H1 (cell line): Measurements from ENCODE around the gene LURAP1L. TPM values are rescaled to one million over a fixed set of nuclear protein-coding genes. Genes with fewer than 3 reads are reported as not detected.

Source experiments
- CTCF ChIA-PET: fragments of 300-600 bp; sonication (Branson Sonifier 250); formaldehyde crosslinking; loops from one replicate; lab custom pipeline; 2021; ENCODE audit not compliant: partially characterized antibody; lab: Charles Lee
- POLR2A ChIA-PET: fragments of 300-600 bp; sonication (Branson Sonifier 250); formaldehyde crosslinking; loops from one replicate; lab custom pipeline; 2021; ENCODE audit warnings: inconsistent platforms; ENCODE audit not compliant: partially characterized antibody; lab: Charles Lee
- DNase-seq, 2 experiments: peaks; one replicate each; pipeline versions ENCODE4 v3.0.0 to v3.0.0-alpha.2; 2010 to 2022; ENCODE audit warnings: low spot score in 2 of 2, low read depth in 1 of 2, mixed read lengths in 1 of 2
- FAIRE-seq: peaks from 2 replicates; lab custom pipeline; 2011; peaks lifted over from hg19 to GRCh38; lab: Jason Lieb, UNC
- H2AFZ ChIP-seq: 2 replicates; pipeline ENCODE4 v1.8.1; 2012; ENCODE audit warnings: low read length, inconsistent platforms
- H2AK5ac ChIP-seq: 2 replicates; pipeline ENCODE4 v1.6.1; 2013; ENCODE audit warnings: low read depth, low read length
- H2BK120ac ChIP-seq: replicated peaks from 2 replicates; pipeline ENCODE3; 2013; ENCODE audit warnings: low read depth, low read length, inconsistent platforms
- H2BK12ac ChIP-seq: 2 replicates; pipeline ENCODE4 v1.6.1; 2013; ENCODE audit warnings: low read depth, low read length
- H2BK15ac ChIP-seq: 2 replicates; pipeline ENCODE4 v1.6.1; 2013; ENCODE audit warnings: low read length
- H2BK20ac ChIP-seq: 2 replicates; pipeline ENCODE4 v1.6.1; 2013; ENCODE audit warnings: low read length
- H2BK5ac ChIP-seq: 2 replicates; pipeline ENCODE4 v1.6.1; 2013; ENCODE audit warnings: low read depth, low read length
- H3K14ac ChIP-seq: 2 replicates; pipeline ENCODE4 v1.6.1; 2013; ENCODE audit warnings: inconsistent platforms; ENCODE audit not compliant: insufficient read length
- H3K18ac ChIP-seq: 2 replicates; pipeline ENCODE4 v1.6.1; 2013; ENCODE audit warnings: low read length; ENCODE audit errors: extremely low read depth
- H3K23ac ChIP-seq: 2 replicates; pipeline ENCODE4 v1.6.1; 2013; ENCODE audit warnings: inconsistent platforms; ENCODE audit not compliant: insufficient read length
- H3K23me2 ChIP-seq: 2 replicates; pipeline ENCODE4 v1.6.1; 2013; ENCODE audit warnings: low read depth, low read length
- H3K27ac ChIP-seq: 2 replicates; pipeline ENCODE4 v1.6.1; 2011; ENCODE audit warnings: low read depth, low read length, inconsistent platforms
- H3K27me3 ChIP-seq, 4 experiments: replicated peaks in 1 of 4; 1 replicate in 1 of 4; 2 replicates in 3 of 4; pipeline versions ENCODE4 v1.6.1 to v1.8.1; 2011 to 2013; ENCODE audit warnings: low read length in 3 of 4, mild to moderate bottlenecking in 3 of 4, inconsistent platforms in 2 of 4, mixed read lengths in 2 of 4, moderate library complexity in 1 of 4; ENCODE audit not compliant: control insufficient read depth in 3 of 4, insufficient read depth in 3 of 4; ENCODE audit errors: extremely low read depth in 1 of 4
- H3K36me3 ChIP-seq, 4 experiments: 2 replicates each; pipeline versions ENCODE4 v1.6.1 to v1.8.1; 2011 to 2013; ENCODE audit warnings: mild to moderate bottlenecking in 4 of 4, low read length in 3 of 4, moderate library complexity in 2 of 4, control low read depth in 1 of 4, inconsistent platforms in 1 of 4; ENCODE audit not compliant: insufficient read depth in 4 of 4, control insufficient read depth in 2 of 4
- H3K4ac ChIP-seq: replicated peaks from 2 replicates; pipeline ENCODE3; 2013; ENCODE audit warnings: low read length, low read depth, mixed read lengths, inconsistent platforms; ENCODE audit not compliant: insufficient read length
- H3K4me1 ChIP-seq, 4 experiments: replicated peaks in 1 of 4; 1 replicate in 1 of 4; 2 replicates in 3 of 4; pipeline versions ENCODE4 v1.6.1 to v1.8.1; 2011 to 2013; ENCODE audit warnings: low read length in 3 of 4, inconsistent platforms in 2 of 4, mixed read lengths in 1 of 4; ENCODE audit not compliant: insufficient read depth in 4 of 4, control insufficient read depth in 3 of 4
- H3K4me2 ChIP-seq, 2 experiments: 2 replicates each; pipeline versions ENCODE4 v1.6.1 to v1.8.1; 2011 to 2013; ENCODE audit warnings: low read depth in 2 of 2, low read length in 2 of 2, control low read depth in 1 of 2, inconsistent platforms in 1 of 2, mild to moderate bottlenecking in 1 of 2; ENCODE audit not compliant: insufficient read depth in 1 of 2
- H3K4me3 ChIP-seq, 4 experiments: fragments of 200-600, 300-600 bp in 1 of 4; sonication (generic), shearing (Covaris generic), sonication (Bioruptor Twin) in 1 of 4; 2 replicates each; pipeline versions ENCODE4 v1.5.1 to v1.8.1; 2011 to 2016; ENCODE audit warnings: low read length in 4 of 4, low read depth in 3 of 4, control low read depth in 2 of 4, inconsistent platforms in 2 of 4, mild to moderate bottlenecking in 2 of 4, mixed read lengths in 1 of 4, moderate library complexity in 1 of 4; ENCODE audit not compliant: insufficient read depth in 2 of 4; ENCODE audit errors: extremely low read depth in 1 of 4
- H3K56ac ChIP-seq: replicated peaks from 2 replicates; pipeline ENCODE3; 2013; ENCODE audit warnings: low read depth, mild to moderate bottlenecking, mixed read lengths, low read length, inconsistent platforms; ENCODE audit not compliant: insufficient read length
- H3K79me1 ChIP-seq: 2 replicates; pipeline ENCODE4 v1.6.1; 2013; ENCODE audit warnings: low read depth, low read length, control low read depth
- H3K79me2 ChIP-seq, 2 experiments: 2 replicates each; pipeline versions ENCODE4 v1.6.1 to v1.8.1; 2012 to 2013; ENCODE audit warnings: low read length in 2 of 2, mild to moderate bottlenecking in 2 of 2, inconsistent platforms in 1 of 2; ENCODE audit not compliant: insufficient read depth in 2 of 2, control insufficient read depth in 1 of 2
- H3K9ac ChIP-seq, 4 experiments: replicated peaks in 1 of 4; 1 replicate in 1 of 4; 2 replicates in 3 of 4; pipeline versions ENCODE4 v1.6.1 to v1.8.1; 2011 to 2013; ENCODE audit warnings: low read depth in 3 of 4, low read length in 3 of 4, control low read depth in 2 of 4, mild to moderate bottlenecking in 2 of 4, moderate library complexity in 2 of 4, inconsistent platforms in 1 of 4; ENCODE audit errors: extremely low read depth in 1 of 4
- H3K9me3 ChIP-seq, 2 experiments: 2 replicates each; pipeline versions ENCODE4 v1.6.1 to v1.8.1; 2012 to 2013; ENCODE audit warnings: mild to moderate bottlenecking in 2 of 2, moderate library complexity in 2 of 2, control low read depth in 1 of 2, inconsistent platforms in 1 of 2, low read depth in 1 of 2, low read length in 1 of 2, mixed read lengths in 1 of 2; ENCODE audit not compliant: insufficient read depth in 2 of 2
- H4K20me1 ChIP-seq, 2 experiments: replicated peaks in 1 of 2; 2 replicates each; pipeline versions ENCODE3 to v1.8.1; 2011 to 2013; ENCODE audit warnings: inconsistent platforms in 2 of 2, low read length in 2 of 2, mild to moderate bottlenecking in 1 of 2; ENCODE audit not compliant: insufficient read depth in 2 of 2, control insufficient read depth in 1 of 2
- H4K5ac ChIP-seq: 2 replicates; pipeline ENCODE4 v1.6.1; 2013; ENCODE audit warnings: low read length, low read depth, mixed read lengths, inconsistent platforms; ENCODE audit not compliant: insufficient read length
- H4K8ac ChIP-seq: 2 replicates; pipeline ENCODE4 v1.8.0; 2013; ENCODE audit warnings: mild to moderate bottlenecking, moderate library complexity, low read length, inconsistent platforms; ENCODE audit not compliant: insufficient read depth; ENCODE audit errors: extremely low read depth
- H4K91ac ChIP-seq: replicated peaks from 2 replicates; pipeline ENCODE3; 2013; ENCODE audit warnings: low read length, mixed read lengths, inconsistent platforms; ENCODE audit not compliant: insufficient read length
- BCL11A ChIP-seq, 2 experiments: IDR thresholded peaks; one replicate each; pipeline ENCODE4 v1.6.1; 2011; ENCODE audit warnings: low read depth in 2 of 2, low read length in 2 of 2, mild to moderate bottlenecking in 2 of 2
- CTCF ChIP-seq, 3 experiments: IDR thresholded peaks; 1 replicate in 2 of 3; 2 replicates in 1 of 3; pipeline versions ENCODE4 v1.5.1 to v1.6.1; 2011; ENCODE audit warnings: low read length in 3 of 3, mild to moderate bottlenecking in 3 of 3, inconsistent platforms in 2 of 3, low read depth in 1 of 3, moderate library complexity in 1 of 3; ENCODE audit not compliant: insufficient read depth in 1 of 3; ENCODE audit errors: control extremely low read depth in 1 of 3
- FOSL1 ChIP-seq: IDR thresholded peaks from 2 replicates; pipeline ENCODE4 v1.6.1; 2011; ENCODE audit warnings: mild to moderate bottlenecking, low read depth, low read length, moderate library complexity; ENCODE audit not compliant: insufficient read depth
- GTF2F1 ChIP-seq: IDR thresholded peaks from 2 replicates; pipeline ENCODE4 v1.6.1; 2012; ENCODE audit warnings: low read depth, low read length, improper control_type of control experiment, borderline replicate concordance
- JUN ChIP-seq: IDR thresholded peaks from 2 replicates; pipeline ENCODE4 v1.6.1; 2011; ENCODE audit warnings: low read depth, mild to moderate bottlenecking, improper control_type of control experiment, low read length
- KDM1A ChIP-seq: fragments of 200-600, 300-600 bp; sonication (generic); IDR thresholded peaks from 2 replicates; pipeline ENCODE4 v1.7.1; 2016; ENCODE audit warnings: mild to moderate bottlenecking, low read length, borderline replicate concordance
- KDM5A ChIP-seq: fragments of 200-600 bp; IDR thresholded peaks from 2 replicates; pipeline ENCODE4 v1.7.1; 2012; ENCODE audit warnings: mild to moderate bottlenecking, low read length, inconsistent platforms, mixed read lengths
- NRF1 ChIP-seq: IDR thresholded peaks from 2 replicates; pipeline ENCODE4 v1.6.1; 2011; ENCODE audit warnings: mild to moderate bottlenecking, low read depth, low read length, improper control_type of control experiment
- POLR2A ChIP-seq, 2 experiments: IDR thresholded peaks; 1 replicate in 1 of 2; 2 replicates in 1 of 2; pipeline ENCODE4 v1.6.1; 2011; ENCODE audit warnings: low read depth in 2 of 2, low read length in 2 of 2, mild to moderate bottlenecking in 2 of 2; ENCODE audit errors: control extremely low read depth in 1 of 2
- RFX5 ChIP-seq: IDR thresholded peaks from 2 replicates; pipeline ENCODE4 v1.6.1; 2011; ENCODE audit warnings: low read depth, low read length, improper control_type of control experiment, borderline replicate concordance
- SIRT6 ChIP-seq: IDR thresholded peaks from one replicate; pipeline ENCODE4 v1.7.1; 2012; ENCODE audit warnings: low read length, inconsistent platforms
- SP1 ChIP-seq: IDR thresholded peaks from 2 replicates; pipeline ENCODE4 v1.6.1; 2011; ENCODE audit warnings: low read depth, low read length
- TBP ChIP-seq: IDR thresholded peaks from 2 replicates; pipeline ENCODE4 v1.6.1; 2011; ENCODE audit warnings: low read depth, low read length, improper control_type of control experiment
- YY1 ChIP-seq: IDR thresholded peaks from 2 replicates; pipeline ENCODE4 v1.6.1; 2011; ENCODE audit warnings: low read depth, mild to moderate bottlenecking, low read length
- polyA plus RNA-seq, 7 experiments: library from polyadenylated mRNA; depleted of rRNA in 3 of 7; stranded (reverse) in 5 of 7; unstranded in 2 of 7; fragments of >200 nt in 5 of 7; fragments of 200-250 nt in 2 of 7; gene quantifications; 1 replicate in 5 of 7; 2 replicates in 1 of 7; 4 replicates in 1 of 7; pipeline versions ENCODE4 v1.2.1 to v1.2.3, GENCODE V29; 2011 to 2013; ENCODE audit warnings: missing spikeins in 2 of 7, mixed read lengths in 2 of 7
- total RNA-seq: library from RNA; stranded (reverse); fragmentation: NEBNext Ultra II Directional; extraction: Animal tissue kit (Norgen Biotek cat#: 25700); gene quantifications from 2 replicates; pipeline ENCODE4 v1.2.1, GENCODE V29; 2021

LURAP1L gene
- total and polyA plus RNA-seq, 2 of the 8 experiments (the other 6 are each of a cell fraction or from before 2014, with no cell fraction given), result 0.63 to 1.2 TPM

- H2BK12ac ChIP-seq, result no peak overlapping the region
- H4K20me1 ChIP-seq, result no peaks in the 10 kb centered on the region
- no peaks in the 10 kb centered on the region for H3K27me3 ChIP-seq
- no peak overlapping the region for H4K8ac ChIP-seq
- no peak overlapping the region for H2BK120ac ChIP-seq
- no peaks in the 10 kb centered on the region for H3K36me3 ChIP-seq
- H2BK20ac ChIP-seq, result no peak overlapping the region
- H3K4me1 ChIP-seq, result no peaks in the 10 kb centered on the region
- H3K79me1 ChIP-seq, result no peaks in the 10 kb centered on the region
- H3K79me2 ChIP-seq, result no peaks in the 10 kb centered on the region
- H3K14ac ChIP-seq, result no peak overlapping the region
- H3K56ac ChIP-seq, result no peak overlapping the region
- H3K23ac ChIP-seq, result no peak overlapping the region
- no peak overlapping the region for H3K18ac ChIP-seq
- no peak overlapping the region for H4K5ac ChIP-seq
- POLR2A ChIA-PET, result no interaction called here
- CTCF ChIA-PET, result interaction anchor here (1.5 kb wide), 2 partner anchors 8 to 18 kb away, joined by 3 to 8 read pairs; no protein-coding TSS in a partner anchor
- FAIRE-seq (no peak), DNase-seq (no peak)
- H3K4me2 ChIP-seq, result no peak overlapping the region
- H3K27ac ChIP-seq, result no peak overlapping the region
- H2AFZ ChIP-seq, result no peak overlapping the region
- H2BK5ac ChIP-seq, result no peak overlapping the region
- H4K91ac ChIP-seq, result no peak overlapping the region
- H3K4ac ChIP-seq, result no peak overlapping the region
- no peak overlapping the region for H3K9ac ChIP-seq
- H2AK5ac ChIP-seq, result no peak overlapping the region
- no peak overlapping the region for H3K4me3 ChIP-seq
- H3K9me3 ChIP-seq, result no peaks in the 10 kb centered on the region
- no peak overlapping the region for H2BK15ac ChIP-seq
- H3K23me2 ChIP-seq, result no peaks in the 10 kb centered on the region
- no peak for TF ChIP-seq KDM1A
- no peak for TF ChIP-seq BCL11A (IDR thresholded peaks at IDR 0.05; ENCODE audit: low read depth in 2 of 2, low read length in 2 of 2)
- TF ChIP-seq SP1, result no peak
- TF ChIP-seq TBP, result no peak
- no peak for TF ChIP-seq RFX5
- TF ChIP-seq FOSL1, result no peak
- TF ChIP-seq POLR2A (IDR thresholded peaks at IDR 0.05; ENCODE audit: control extremely low read depth in 1 of 2, low read depth in 2 of 2, low read length in 2 of 2), result no peak
- no peak for TF ChIP-seq JUN
- TF ChIP-seq CTCF (IDR thresholded peaks at IDR 0.05; ENCODE audit: control extremely low read depth in 1 of 3, insufficient read depth in 1 of 3, low read depth in 1 of 3, low read length in 3 of 3), result no peak
- TF ChIP-seq SIRT6, result no peak
- TF ChIP-seq NRF1, result no peak
- no peak for TF ChIP-seq GTF2F1
- no peak for TF ChIP-seq KDM5A
- no peak for TF ChIP-seq YY1
These were observed 26.8 kb downstream of the LURAP1L start for GRCh38 chr9:12801663-12802062.
